ENCODE results near the gene CPTP.
A peak's percentile ranks its signal among the peaks of the same experiment; 100 is the strongest.

Gene CPTP

DNA sequence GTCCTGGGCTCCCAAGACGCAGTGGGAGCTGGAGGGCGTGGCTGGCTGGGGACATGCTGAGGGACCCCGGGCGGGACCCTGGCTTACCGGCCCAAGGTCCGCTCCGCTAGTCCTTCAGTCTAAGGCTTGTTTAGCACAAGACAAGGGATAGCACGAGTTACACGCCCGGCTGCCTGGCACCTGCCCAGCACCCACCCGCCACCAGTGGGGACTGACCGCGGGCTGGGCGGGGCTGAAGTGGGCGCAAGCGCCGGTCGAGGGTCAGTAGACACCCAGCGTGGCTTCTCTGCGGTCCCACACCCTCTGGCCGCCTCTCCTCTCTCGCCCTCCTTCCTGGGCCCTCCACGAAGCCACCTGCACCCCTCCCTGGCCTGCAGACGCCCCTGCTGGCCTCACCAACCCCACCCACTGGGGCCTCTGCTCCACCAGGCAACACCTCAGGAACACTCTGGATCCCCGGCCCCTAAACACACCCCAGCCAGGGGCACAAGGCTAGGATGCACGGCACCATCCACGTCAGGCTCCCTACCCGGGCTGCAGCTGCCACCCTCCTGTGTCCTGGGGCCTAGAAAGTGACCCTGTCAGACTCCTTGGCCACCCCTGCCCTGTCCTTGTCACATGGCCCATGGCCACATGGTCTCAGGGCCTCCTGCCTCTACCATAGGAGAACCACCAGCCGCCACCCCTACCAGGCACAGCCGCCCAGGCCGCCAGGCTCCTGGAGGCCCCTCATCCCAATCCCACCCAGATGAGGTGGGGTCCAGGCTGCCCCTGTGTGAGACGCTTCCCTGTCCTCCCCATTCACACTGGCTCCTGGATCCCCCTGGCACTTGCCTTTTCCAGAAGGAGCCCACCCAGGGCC, 12.6 kb downstream of the CPTP start:
- DNase-seq = no peak

DNA sequence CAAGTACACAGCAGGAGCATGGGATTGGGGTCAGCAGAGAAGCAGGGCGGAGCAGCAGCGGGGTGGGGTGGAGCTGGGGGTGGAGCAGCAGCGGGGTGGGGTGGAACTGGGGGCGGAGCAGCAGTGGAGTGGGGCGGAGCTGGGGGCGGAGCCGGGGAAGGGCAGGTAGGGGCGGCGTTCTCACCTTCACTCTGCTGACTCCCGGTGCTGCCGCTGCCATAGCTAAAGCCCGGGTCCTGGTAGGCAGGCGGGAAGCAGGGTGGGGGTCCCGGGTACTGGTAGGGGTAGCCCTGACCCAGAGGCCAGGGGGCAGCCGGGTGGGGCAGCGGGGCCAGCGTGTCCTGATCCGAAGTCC, 13.2 kb downstream of the CPTP start:
- DNase-seq = peak; percentile 41

DNA sequence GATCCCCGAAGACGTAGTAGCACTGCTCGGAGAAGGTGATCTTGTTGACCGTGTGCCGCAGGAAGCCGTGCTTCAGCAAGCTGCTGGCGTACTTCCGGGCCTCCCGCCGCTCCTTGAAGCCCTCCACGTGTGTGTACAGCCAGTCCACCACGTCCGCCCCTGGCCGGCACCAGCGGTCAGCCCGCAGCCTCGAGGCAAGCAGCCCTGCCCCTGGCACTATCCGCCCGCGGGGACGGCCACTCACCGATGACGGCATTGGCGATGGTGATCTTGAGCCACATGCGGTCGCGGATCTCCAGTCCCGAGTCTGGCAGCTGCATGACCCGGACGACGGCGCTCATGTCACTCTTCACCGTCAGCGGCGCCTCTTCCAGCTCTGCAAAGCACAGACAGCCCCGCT, 13.7 kb downstream of the CPTP start:
- DNase-seq = no peak

DNA sequence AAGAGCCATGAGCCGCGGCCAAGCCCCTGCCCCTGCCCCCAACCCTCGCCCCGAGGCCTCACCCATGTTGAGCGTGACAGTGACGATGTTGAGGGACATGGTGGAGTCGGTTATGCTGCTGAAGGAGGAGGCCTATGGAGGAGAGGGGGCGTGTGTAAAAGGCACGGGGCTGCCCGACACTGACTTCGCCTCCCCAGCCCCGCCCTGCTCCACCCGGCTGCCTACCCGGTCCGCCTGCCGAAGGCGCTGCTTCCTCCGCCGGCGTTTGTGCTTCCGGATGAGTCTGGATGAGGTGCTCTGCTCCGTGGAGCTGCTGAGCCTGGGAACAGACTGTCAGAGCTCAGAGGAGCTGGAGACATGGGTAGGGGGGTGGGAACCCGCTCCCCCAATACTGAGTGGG, 15.6 kb downstream of the CPTP start:
- DNase-seq = no peak

DNA sequence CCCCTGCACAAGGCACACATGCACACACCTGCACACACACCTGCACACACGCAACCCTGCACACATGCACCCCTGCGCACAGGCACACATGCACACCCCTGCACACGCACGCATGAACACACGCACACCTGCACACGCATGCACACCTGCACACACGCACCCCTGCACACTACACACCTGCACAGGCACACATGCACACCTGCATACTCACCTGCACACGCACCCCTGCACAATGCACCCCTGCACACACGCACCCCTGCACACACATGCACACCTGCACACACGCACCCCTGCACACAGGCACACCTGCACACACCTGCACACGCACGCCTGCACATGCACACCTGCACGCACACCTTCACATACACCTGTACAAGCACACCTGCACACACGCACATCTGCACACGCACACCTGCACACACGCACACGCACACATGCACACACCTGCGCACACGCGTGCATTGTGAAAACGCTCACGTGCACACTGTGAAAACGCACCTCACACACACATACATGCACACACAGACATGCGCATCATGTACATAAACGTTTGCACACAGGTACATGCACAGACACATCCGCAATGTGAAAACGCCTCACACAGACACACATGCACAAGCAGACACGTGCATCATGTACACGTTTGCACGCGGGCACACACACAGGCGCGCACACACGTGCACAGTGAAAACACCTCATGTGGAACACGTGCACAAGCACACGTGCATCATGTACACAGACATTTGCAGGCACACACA, 16.4 kb downstream of the CPTP start:
- no peak for DNase-seq

DNA sequence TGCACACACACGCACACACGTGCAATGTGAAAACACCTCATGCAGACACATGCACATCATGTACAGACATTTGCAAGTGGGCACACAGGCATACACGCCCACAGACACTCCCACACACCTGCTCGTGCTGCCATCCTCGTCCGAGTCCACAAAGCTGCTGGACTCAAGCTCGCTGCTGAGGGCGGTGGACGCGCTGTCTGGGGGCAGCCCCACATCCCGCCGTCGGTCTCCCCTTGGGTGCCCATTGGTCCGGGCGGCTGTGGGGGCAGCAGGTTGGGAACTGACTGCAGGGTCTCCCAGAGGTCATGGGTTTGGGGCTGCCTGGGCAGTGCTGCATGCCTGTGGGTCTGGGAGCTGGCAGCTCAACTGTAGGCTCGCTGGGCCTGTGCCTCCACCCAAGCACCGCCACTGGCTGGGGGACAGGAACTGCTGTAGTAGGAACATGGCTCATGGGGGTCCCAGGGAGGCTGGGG, 17.0 kb downstream of the CPTP start:
- DNase-seq = no peak

DNA sequence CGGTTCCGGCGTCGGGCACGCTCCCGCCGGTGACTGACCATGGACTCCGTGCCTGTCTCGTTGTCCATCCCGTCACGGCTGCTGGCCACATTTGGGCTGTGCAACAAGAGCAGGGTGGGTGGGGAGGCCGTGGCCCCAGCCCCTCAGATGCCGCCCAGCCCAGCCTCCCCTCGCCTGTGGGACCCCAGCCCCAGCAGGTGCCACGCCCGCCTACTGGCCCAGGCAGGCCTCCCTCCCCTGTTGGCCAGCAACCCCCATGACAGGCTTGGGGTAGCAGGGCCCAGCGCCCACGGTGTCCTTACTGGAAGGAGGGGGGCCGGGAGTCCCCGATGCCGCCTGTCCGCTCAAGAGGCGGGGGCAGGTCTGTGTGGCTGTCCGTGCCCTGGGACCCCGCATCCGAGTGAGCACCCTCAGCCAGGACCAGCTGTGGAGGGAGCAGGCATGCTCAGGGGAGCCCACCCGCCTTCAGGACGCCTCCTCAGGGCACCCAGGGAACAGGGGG, 17.5 kb downstream of the CPTP start:
- DNase-seq = no peak

DNA sequence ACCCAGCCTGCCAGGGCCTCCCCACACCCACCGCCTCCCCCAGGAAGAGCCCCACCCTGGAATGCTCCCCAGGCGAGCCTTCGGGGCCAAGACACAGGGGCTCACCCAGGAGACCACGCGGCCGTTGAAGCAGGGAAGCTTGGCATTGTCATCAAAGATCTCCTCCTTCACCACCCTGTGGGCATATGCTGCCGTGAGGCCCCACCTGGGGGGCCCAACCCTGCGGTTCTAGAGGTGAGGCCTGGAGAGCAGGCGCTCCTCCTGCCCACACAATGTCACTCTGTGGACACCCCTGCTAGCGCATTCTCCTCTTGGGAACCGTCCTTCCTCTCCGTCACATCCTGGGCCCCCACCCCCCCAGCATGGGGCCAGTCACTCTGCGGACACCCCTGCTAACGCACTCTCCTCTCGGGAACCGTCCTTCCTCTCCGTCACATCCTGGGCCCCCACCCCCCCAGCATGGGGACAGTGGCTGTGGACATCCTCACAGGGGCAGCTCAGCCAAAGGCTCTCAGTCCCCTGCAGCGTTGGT, 18.0 kb downstream of the CPTP start:
- no peak for DNase-seq

DNA sequence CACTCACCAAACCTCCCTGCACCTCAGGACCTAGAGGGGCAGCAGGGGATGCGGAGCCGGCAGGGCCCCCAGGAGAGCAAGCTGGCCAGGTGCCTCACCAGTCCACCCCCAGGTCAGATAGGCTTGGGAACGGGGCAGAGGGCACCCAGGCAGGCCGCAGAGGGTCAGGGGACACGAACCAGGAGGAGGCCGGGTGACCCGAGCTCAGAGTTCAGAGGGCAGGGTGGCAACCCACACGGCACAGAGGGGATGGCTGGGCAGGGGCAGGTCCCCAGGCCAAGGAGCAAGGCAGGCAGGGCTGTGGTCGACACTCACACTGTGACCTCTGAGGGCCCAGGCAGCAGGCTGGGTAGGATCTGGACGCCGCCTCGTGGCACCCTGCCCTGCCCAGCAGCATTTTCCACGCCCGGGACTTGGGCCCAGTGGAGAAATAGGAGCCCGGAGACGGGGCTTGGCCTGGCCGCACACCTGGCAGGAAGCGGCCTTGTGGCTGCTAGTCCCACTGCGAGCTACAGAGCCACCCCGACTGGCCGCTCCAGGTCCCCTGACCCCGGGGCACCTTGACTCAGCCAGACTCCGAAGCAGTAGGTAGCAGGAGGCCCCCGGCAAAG, 19.3 kb downstream of the CPTP start:
- DNase-seq = no peak

DNA sequence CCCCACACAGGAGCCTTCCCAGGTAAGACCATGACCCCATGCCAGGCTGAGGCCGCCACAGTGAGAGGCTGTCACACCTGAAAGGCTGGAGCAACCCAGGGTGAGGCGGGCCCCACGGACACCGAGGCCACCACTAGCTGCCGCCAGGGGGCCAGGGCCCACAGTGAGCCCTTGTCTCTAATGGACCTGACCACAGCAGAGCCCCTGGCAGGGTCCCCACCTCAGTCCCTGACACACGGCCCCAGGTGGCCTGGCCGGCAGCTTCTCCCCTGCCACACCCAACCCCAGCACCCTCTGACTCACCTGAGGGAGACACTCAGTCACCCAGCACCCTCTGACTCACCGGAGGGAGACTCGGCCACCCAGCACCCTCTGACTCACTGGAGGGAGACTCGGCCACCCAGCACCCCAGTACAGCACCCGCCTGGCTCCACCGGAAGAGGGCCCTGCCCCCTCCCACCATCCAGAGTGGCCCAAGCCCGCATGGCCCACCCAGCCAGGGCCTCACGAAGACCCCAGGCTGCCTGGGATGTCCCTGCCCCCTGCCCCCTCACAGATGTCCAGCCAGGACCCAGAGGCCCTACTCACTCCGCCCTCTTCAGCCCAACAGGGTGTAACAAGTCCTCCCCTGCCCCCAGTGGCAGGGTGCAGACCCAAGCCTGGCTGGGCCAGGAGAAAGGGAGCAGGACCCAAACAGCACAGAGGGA, 20.2 kb downstream of the CPTP start:
- peak; percentile 54 for DNase-seq

DNA sequence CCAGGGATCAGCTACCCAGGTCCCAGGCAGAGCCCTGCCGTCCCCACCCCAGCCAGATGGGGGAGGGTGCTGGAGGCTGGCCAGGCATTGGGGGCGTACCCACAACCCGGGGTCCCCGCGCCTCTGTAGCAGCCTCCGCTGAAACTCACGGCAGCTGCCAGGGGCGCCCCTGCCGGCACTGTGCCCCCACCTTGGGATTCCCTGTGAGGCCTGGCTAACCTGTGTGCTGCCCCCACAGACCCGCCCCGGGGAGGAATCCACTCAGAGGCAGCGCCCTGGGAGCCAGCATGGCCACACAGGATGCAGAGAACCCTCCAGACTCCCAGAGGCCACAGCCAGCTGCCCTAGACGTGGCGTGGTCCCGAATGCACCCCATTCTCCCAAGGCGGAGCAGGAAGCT, 20.8 kb downstream of the CPTP start:
- DNase-seq = no peak

DNA sequence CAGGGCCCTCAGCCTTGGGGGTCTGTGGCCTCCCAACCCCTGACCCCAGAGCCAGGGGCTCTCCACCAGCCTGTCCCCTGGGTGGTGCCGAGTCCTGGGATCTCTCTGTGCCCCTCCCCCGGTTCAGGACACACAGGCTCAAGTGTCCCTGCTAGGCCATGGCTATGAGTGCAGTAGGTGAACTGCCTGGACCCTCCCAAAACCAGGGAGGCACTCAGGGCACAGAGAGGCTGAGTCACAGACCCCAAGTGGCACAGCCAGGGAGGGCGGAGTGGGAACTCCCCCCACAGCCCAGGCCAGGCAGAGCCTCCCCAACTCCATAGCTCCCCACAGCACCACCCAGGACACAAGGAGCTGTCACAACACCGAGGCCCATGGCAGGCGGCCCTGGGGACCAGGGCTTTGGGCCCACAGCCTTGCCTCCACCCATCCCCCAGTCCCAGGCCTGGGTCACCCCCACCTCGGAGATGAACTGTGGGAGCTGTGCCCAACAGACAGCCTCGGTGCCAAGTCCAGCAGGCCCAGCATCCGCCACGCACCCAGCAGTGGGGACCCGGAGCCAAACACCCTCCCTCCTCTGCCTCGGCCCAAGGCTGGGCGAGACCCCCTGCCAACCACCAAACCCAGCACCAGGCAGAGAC, 21.4 kb downstream of the CPTP start:
- DNase-seq = no peak

DNA sequence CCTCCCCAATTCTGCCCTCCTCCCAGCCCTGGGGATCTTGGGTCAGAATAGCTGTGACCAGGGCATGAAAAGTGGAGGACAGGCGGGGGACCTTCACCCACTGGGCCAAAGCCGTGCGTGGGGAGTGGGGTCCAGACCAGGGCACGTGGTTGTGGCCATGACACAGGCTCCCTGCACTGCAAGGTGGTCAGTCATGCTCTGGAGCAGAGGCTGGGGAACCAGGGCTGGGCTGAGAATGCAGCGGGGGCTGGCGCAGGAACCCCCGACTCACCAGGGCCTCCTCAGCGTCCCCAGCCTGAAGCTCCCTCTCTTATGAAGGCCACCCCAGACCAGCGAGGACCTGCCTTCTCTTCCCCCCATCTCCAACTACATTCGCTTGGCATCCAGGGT, 21.9 kb downstream of the CPTP start:
- DNase-seq = no peak

DNA sequence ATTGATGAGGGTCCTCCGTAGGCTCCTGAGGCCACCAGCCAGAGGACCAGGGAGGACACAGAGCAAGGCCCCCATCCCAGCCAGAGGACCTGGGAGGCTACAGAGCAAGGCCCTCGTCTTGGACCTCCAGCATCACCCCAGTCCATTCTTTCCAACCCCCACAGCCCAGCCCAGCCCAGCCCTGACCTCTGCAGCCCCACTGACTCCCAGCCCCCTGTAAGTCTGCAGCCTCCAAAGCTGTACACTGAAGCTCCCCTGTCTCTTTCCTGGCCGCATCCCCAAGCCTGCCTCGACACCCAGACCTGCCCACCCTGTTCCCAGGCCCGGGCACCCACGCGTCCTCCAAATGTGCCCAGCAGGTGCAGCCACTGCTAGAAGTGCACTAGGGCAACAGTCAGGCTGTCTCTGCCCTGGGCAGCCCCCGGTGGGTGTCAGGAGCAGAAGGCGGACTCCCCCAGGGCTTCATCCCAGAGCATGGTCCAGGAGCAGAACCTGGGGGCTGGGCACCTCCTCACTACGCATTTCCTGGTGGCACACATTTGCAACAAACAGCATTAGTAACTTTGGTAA, 22.5 kb downstream of the CPTP start:
- no peak for DNase-seq

DNA sequence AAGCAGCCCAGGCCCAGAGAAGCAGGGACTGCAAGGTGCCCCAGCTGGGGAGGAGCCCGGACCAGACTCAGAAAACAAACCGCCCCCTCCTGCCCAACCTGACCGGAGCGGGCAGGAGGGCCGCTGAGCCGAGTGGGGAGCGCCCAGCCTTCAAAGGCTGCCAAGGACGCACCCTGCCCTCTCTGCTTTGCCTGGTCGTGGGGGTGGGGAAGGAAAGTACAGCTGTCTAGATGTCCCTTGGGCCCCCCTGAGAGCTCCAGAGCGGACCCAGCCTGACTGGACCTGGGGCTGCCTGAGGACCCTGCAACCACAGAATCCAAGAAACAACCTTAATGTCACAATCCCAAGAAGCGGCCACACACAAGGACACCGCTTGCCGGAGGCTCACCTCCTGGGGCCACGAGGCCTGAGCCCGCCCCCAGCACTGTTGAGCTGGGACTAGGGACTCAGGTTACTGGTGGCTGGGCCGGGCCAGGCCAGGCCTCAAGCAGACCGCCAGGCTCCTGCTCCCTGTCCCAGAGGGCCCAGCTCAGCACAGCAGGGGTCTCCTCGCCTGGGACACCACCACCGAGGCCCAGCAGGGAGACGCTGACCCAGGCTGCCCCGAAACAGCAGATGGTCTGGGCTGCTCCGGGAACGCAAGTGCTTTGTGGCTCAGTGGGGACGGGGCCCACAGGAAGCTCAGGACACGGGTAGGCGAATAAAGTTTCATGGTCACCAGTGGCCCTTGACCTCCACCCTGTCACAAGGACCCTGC, 23.2 kb downstream of the CPTP start:
- DNase-seq = peak; percentile 52

DNA sequence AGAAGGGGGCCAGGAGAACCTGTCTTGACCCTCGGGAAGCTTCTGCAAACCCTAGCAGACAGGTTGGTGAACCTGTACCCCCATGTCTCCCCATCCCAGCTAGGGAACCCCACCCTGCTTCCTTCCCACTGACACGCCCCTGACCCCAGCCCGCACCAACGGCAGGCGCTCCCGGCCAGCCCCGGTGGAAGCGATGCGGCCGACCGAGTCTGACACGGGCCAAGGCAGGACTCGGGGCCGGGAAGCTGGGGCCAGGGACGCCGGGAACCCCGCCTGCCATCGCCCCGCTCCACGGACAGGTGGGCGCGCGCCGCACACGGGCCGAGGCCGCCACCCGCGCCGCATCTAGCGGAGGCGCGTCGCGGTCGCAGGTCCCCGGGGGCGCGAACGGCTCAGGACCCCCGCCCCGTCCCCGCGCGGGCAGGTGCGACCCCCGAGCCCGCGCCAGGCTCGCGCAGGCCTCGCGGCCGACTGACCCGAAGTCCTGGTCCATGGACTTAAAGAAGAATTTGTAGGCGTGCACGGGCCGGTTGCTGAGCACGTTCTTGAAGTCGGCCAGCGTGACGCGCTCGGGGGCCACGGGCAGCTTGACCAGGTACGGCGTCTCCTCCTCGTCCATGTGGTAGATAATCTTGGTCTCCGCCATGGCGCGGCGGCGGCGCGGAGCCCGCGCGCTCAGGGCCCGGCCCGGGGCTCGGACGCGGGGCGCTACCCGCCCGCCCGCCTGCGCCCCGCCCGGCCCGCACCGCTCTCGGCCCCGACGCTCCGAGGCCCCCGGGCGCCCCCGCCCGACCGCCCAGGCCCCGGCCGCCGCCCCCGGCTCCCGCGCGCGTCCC, 24.0 kb downstream of the CPTP start:
- peak; percentile 66 for DNase-seq

DNA sequence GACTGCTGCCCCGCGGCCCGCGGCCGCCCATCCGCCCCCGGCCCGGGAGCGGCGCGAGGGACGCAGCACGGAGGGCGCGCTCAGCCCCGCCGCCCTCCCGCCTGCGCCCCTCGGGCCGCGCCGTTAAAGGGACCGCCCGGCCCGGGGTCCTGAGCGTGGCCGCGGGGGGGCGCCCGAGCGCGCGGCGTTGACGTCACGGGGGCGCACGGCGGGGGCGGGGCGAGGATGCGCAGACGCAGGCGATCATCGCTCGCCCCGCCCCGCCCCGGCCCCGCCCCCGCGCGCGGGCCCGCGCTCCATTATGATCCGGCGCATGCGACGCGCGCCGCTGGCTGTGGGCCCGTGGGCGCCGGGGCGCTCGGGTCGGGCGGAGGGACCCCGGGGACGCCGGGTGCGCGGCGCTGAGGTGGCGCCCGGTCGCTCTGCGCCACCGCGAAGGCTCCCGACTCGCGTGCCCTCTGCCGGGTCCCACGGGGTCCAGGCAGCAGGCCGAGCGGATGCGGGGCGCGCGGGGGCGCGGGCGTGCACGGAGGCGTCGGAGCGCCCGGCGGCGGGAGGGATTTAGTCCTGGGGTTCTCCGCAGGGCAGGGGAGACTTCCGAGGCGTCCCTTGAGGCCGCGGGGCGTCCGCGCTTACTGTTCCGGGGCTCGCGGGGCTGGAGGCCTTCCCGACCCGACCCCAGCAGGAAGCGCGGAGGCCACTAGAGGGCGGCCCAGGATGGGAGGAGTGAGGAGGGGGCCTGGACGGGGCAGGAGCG, 24.8 kb downstream of the CPTP start, which contains the start of gene DVL1:
TSS of gene DVL1 (minus strand) at position 163 of the 757 bp plus-strand sequence. CDS start 353 bp downstream, outside the sequence.
- peak; percentile 84 for DNase-seq

DNA sequence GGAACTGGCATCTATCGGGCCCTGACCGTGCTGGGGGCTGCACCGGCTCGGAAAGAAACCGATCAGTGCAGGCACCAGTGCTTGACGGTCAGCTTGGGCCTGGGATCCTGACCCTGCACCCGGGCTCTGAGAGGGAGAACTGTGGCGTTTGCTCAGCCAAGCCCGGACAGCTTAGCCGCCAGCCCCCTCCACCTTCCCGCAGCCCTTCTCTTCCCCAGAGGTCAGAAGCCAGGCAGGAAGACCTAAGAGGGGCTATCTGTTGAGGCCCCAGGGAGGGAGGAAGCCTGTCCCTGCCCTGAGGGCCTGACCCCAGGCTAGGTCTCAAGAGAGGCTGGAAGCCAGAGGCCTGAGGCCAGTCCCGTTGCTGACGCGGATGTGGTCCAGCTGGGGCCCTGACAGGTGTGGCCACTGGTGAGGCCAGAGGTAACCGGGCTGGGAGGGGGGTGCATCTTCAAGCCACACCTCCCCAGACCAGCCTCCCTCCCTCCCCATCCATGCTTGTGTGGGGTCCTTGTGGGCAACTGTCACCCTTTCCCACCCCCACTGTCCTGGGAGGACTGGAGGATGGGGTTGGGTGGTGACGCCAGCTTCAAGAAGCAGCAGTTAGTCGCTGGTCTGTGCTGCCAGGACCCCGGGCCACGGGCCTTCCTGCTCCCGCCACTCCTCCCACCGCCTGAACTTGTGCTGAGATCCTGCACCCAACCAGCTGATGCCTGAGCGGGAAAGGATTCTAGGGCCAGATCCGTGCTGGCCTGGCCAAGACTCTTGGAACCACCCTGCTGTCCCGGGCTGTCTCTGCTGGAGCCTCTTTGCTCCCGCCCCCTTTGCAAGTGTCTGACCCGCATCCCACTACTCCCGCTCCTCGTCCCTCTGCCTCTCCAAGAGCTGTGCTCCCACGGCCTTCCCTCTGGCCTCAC, 27.2 kb downstream of the CPTP start:
- peak; percentile 65 for DNase-seq
